NCI-H187 (cell line): Measurements from ENCODE around the gene SLC11A1.

Experiments
- DNase-seq, 2 experiments: peaks; one replicate each; lab custom pipeline; 2025; lab: John Stamatoyannopoulos, UW

SLC11A1 gene

DNA sequence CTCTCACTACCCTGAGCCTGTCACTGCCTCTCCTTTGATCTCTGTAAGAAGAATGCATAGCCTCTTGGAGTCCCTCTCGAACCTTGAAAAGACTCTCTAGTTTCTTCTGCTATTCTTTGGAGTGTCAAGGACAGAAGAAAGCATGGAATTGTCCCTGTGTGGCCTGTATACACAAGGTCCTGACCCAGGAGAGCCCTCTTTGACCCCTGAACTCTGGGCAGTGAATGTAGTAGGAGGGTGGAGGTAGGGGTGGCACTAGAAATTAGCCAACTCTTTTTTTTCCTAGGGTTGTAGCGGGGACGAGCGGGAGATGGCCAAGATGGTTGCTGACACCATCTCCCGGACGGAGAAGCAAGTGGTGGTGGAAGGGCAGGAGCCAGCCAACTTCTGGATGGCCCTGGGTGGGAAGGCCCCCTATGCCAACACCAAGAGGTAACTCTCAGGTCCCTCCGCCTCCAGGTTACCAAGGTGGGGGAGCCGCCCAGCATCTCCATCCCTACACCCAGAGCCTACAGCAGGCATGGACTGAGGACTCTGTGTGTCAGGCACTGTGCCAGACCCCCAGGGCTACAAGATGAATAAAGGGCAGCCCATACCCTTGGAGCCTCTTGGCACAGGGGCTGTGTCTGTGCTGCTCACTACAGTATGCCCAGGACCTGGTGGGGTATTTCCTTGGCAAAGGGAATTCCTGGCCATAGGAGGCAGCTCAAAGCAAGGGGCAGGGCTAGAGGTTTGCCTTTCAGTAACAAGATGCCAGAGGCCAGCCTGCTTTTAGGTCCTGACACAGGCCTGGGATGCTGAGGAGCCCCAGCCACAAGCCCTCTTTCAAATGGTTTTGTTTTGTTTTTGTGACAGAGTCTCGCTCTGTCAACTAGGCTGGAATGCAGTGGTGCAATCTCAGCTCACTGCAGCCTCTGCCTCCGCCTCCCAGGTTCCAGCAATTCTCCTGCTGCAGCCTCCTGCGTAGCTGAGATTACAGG is 53.2 kb downstream of the SLC11A1 start:
- no peak for DNase-seq

DNA sequence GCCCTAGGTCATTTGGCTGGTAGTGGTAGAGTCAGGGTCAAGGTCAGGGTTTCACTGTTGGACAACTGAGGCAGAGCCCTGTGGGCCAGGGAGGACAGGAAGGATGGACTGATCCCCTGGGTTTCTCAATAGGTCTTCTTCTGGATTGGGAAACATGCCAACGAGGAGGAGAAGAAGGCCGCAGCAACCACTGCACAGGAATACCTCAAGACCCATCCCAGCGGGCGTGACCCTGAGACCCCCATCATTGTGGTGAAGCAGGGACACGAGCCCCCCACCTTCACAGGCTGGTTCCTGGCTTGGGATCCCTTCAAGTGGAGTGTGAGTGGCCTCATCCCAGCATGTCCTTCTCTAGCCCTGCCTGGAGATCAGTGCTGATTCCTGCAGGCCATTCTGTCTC is 54.9 kb downstream of the SLC11A1 start:
- no peak for DNase-seq

DNA sequence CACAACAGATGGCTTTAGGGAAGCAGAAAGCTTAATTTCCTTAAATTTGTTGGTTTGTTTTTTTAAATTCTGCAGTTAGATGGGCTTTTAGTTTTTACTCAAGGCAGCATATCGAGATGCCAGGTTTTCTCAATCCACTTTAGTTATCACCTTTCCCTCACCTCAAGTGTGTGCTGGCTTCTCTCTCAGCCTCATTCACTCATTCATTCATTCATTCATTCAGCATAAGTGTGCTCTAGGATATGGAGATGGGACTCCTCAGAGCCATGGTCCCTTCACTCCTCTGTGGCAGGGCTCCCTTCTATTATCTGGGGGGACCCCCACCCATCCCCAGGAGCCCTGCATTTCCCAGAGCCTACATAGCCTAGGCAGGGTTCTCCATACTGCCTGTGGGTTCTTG is 55.9 kb downstream of the SLC11A1 start:
- DNase-seq = no peak

DNA sequence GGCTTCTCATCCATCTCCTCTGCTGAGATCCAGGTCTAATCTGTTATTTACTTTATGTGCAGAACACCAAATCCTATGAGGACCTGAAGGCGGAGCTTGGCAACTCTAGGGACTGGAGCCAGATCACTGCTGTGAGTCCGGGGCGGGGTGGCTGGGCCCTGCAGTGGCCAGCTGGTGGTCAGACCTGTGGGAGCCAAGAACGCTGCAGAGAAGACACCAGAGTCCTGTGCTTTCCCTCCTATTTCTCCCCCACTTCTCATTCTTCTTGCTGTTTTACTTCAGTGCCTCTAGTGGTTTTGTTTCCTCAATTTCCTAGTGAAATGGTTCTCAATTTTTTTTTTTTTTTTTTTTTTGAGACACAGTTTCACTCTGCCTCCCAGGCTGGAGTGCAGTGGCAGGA is 56.5 kb downstream of the SLC11A1 start:
- no peak for DNase-seq

- no peak for DNase-seq
These were observed 62.8 kb downstream of the SLC11A1 start for GRCh38 chr2:218444692-218445357.

- DNase-seq = no peak
These were observed 63.5 kb downstream of the SLC11A1 start for GRCh38 chr2:218445602-218446001.
